ENCODE results near the gene SLC5A11.

- TF ChIP-seq CTCF (IDR thresholded peaks at IDR 0.05): no peak
- TF ChIP-seq POLR2A (IDR thresholded peaks at IDR 0.05): no peak
Measured at GRCh38 chr16:24946155-24946554, 100.4 kb downstream of the SLC5A11 start.

All from heart left ventricle (tissue), 13 donors.